ENCODE results near the gene MAP4.

DNA sequence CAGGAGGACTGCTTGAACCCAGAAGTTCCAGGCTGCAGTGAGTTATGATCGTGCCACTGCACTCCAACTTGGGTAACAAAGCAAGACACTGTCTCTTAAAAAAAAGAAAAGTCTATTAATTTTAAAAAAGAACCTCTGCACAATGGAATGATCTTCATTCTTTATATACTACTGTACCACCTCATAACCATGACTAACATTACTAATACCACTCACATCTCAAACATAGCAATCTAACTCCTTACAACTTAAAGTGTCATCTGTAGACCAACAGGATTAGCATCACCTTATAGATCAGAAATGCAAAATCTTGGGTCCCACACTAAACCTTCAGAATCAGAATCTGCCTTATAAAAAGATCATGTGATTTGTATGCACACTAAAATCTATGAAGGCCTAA is 48.8 kb upstream of the MAP4 start:
- TF ChIP-seq EZH2 (IDR thresholded peaks at IDR 0.05; ENCODE audit: insufficient read depth, low read length) = no peak
- TF ChIP-seq CTCF (IDR thresholded peaks at IDR 0.05; ENCODE audit: insufficient read depth, low read depth, low read length) = no peak

Measured in astrocyte (in vitro differentiated cells and primary cell).